Gastrocnemius medialis (tissue), 4 donors: ENCODE data around the gene LHX2. TPM values are rescaled to one million over a fixed set of nuclear protein-coding genes. Genes with fewer than 3 reads are reported as not detected.

Experiments used
- ATAC-seq, 2 donors: fragments of 150-250 bp; one replicate each; pipeline ENCODE4 v1.9.1; 2016
- DNase-seq, 2 donors: peaks; one replicate each; pipeline ENCODE4 v3.0.0-alpha.2; 2019
- H3K27ac ChIP-seq, 4 donors: fragments of 200-600 bp; sonication (generic); 1 replicate in 1 of 4; 2 replicates in 3 of 4; pipeline ENCODE4 v1.5.1; 2016 to 2018; ENCODE audit warnings: mild to moderate bottlenecking in 2 of 4, moderate library complexity in 1 of 4
- H3K27me3 ChIP-seq, 3 donors: fragments of 200-600 bp; sonication (generic) in 2 of 3; 1 replicate in 1 of 3; 2 replicates in 2 of 3; pipeline versions ENCODE4 v1.5.1 to v1.6.0; 2016 to 2019; ENCODE audit warnings: mild to moderate bottlenecking in 1 of 3, moderate library complexity in 1 of 3
- H3K36me3 ChIP-seq, 2 donors: fragments of 200-600 bp; sonication (generic) in 1 of 2; one replicate each; pipeline ENCODE4 v1.5.1; 2017 to 2018
- H3K4me1 ChIP-seq, 2 donors: fragments of 200-600 bp; sonication (generic) in 1 of 2; one replicate each; pipeline ENCODE4 v1.5.1; 2016 to 2017; ENCODE audit warnings: mild to moderate bottlenecking in 2 of 2
- H3K4me3 ChIP-seq, 4 donors: fragments of 200-600 bp; sonication (generic) in 3 of 4; 1 replicate in 1 of 4; 2 replicates in 3 of 4; pipeline ENCODE4 v1.5.1; 2016 to 2019; ENCODE audit warnings: mild to moderate bottlenecking in 2 of 4
- H3K9me3 ChIP-seq, 3 donors: fragments of 200-600 bp; sonication (generic) in 2 of 3; 1 replicate in 1 of 3; 2 replicates in 2 of 3; pipeline ENCODE4 v1.5.1; 2016 to 2019
- POLR2A ChIP-seq, 2 donors: fragments of 450-650 bp; IDR thresholded peaks; one replicate each; pipeline ENCODE4 v1.6.1; 2017; ENCODE audit warnings: antibody characterized with exemption in 2 of 2, mild to moderate bottlenecking in 2 of 2, moderate library complexity in 2 of 2
- in situ Hi-C, 4 donors: fragments of 200-750 bp; cut with MboI; loops; one replicate each; pipeline versions ENCODE4 v1.15.0 to v1.8.0; 2017; ENCODE audit warnings: low sequenced_read_pairs in 4 of 4
- intact Hi-C: fragments of 100-400 bp; cut with DNase I; formaldehyde crosslinking; loops from one replicate; pipeline ENCODE4 v1.15.1; 2023; ENCODE audit warnings: low total_unique reads
- total RNA-seq, 4 donors: library from RNA; depleted of rRNA; stranded (reverse); fragments of >200 nt; gene quantifications; one replicate each; pipeline versions ENCODE4 v1.1.0 to v1.2.3, GENCODE V29; 2016
- TF ChIP-seq, protein P1 (sequence below), 5 experiments: fragments of 450-650 bp in 3 of 5; fragments of 200-600 bp in 2 of 5; sonication (generic) in 2 of 5; IDR thresholded peaks in 4 of 5; conservative IDR thresholded peaks in 1 of 5; 1 replicate in 4 of 5; 2 replicates in 1 of 5; pipeline ENCODE4 v1.5.1; 2016 to 2019; ENCODE audit warnings: antibody characterized with exemption in 5 of 5, mild to moderate bottlenecking in 3 of 5, moderate library complexity in 3 of 5

The LHX2 gene
- total RNA-seq, 4 donors from 2014 or later, result not detected

DNA sequence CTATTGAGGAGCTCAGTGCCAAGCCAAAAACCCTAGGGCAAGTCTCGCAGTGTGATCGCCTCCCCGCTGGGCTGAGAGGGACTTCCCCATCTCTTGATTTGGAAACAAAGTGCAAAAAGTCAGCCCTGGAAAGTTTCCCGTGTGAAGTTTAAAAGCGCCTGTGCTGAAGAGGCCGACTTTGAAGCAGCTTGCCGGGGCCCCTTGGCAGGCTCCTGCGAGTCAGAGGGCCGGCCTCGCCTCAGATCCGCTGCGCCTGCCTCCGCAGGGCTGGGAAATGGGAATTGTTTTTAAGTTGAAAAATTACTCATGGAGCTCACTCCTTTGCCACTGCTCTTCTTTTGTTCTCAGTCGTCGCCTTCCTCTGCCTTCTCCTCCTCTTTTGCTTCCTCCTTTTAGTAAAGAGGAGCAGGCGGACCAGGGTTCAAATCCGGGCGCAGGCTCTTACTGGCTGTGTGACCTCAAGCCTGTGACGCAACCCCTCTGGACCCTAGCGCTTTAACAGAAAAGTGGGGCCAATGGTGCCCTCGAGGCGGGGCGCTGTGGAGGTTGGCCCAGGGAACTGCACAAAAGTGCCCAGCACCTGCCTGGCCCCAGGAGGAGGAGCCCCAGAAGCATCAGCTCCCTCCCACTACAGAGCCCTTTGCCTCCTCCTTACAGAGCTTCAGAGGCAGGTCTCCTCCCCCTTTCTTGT, 14.7 kb upstream of the LHX2 start:
- Histone ChIP-seq H3K27me3 (peaks cover 59 to 71% (median 70%) of the 10 kb centered on the region in 3 donors), H3K9me3 (no peaks in the 10 kb centered on the region), H3K27ac (no peak overlapping the region), H3K36me3 (no peaks in the 10 kb centered on the region), H3K4me3 (no peak overlapping the region), H3K4me1 (peaks cover 0 to 4% of the 10 kb centered on the region in 2 donors)
- ATAC-seq (no peak), DNase-seq (no peak)
- intact Hi-C loops, result no loop called here
- TF ChIP-seq, protein P1, sequence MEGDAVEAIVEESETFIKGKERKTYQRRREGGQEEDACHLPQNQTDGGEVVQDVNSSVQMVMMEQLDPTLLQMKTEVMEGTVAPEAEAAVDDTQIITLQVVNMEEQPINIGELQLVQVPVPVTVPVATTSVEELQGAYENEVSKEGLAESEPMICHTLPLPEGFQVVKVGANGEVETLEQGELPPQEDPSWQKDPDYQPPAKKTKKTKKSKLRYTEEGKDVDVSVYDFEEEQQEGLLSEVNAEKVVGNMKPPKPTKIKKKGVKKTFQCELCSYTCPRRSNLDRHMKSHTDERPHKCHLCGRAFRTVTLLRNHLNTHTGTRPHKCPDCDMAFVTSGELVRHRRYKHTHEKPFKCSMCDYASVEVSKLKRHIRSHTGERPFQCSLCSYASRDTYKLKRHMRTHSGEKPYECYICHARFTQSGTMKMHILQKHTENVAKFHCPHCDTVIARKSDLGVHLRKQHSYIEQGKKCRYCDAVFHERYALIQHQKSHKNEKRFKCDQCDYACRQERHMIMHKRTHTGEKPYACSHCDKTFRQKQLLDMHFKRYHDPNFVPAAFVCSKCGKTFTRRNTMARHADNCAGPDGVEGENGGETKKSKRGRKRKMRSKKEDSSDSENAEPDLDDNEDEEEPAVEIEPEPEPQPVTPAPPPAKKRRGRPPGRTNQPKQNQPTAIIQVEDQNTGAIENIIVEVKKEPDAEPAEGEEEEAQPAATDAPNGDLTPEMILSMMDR (IDR thresholded peaks at IDR 0.05 in 4 of 5, conservative IDR thresholded peaks at IDR 0.05 in 1 of 5), result no peak
- TF ChIP-seq POLR2A (IDR thresholded peaks at IDR 0.05), result no peak
- in situ Hi-C loops, result no loop called here

DNA sequence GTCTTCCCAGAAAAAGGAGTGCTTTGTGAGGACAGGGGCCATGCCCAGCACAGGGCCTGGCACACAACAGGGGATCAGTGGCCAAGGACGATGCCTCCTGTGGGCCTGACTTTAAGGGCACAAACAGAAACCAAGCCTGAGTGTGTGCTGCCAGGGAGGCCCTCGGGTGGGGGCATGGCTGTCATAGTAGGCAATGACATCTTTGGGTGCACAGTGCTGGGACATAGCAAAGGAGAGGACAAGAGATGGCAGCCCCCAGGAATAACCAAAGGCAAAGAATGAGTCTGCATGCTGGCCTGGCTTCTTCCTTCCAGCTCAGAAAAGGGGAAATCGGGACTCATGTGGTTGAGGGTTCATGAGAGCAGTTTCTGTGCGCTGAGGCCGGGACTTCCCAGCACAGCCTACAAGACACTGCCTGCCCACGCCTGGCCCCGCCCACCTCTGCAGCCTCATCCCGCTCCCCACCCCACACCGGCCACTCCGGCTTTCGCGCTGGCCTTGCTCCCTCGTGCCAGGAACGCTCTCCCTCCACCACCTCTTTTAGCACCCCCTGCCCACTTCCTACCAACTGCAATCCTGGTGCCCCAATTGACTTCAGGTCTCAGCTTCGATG, 13.8 kb upstream of the LHX2 start:
- no peaks in the 10 kb centered on the region for H3K9me3 ChIP-seq
- ATAC-seq, result no peak
- peaks cover 68 to 79% (median 79%) of the 10 kb centered on the region in 3 donors for H3K27me3 ChIP-seq
- intact Hi-C loops, result no loop called here
- peaks cover 0 to 4% of the 10 kb centered on the region in 2 donors for H3K4me1 ChIP-seq
- H3K4me3 ChIP-seq, result no peak overlapping the region
- H3K27ac ChIP-seq, result no peak overlapping the region
- peak in 1 of 2 donors; percentile 24 for DNase-seq
- in situ Hi-C loops, result no loop called here
- TF ChIP-seq, protein P1 (IDR thresholded peaks at IDR 0.05 in 4 of 5, conservative IDR thresholded peaks at IDR 0.05 in 1 of 5), result no peak
- no peak for TF ChIP-seq POLR2A (IDR thresholded peaks at IDR 0.05)
- no peaks in the 10 kb centered on the region for H3K36me3 ChIP-seq

DNA sequence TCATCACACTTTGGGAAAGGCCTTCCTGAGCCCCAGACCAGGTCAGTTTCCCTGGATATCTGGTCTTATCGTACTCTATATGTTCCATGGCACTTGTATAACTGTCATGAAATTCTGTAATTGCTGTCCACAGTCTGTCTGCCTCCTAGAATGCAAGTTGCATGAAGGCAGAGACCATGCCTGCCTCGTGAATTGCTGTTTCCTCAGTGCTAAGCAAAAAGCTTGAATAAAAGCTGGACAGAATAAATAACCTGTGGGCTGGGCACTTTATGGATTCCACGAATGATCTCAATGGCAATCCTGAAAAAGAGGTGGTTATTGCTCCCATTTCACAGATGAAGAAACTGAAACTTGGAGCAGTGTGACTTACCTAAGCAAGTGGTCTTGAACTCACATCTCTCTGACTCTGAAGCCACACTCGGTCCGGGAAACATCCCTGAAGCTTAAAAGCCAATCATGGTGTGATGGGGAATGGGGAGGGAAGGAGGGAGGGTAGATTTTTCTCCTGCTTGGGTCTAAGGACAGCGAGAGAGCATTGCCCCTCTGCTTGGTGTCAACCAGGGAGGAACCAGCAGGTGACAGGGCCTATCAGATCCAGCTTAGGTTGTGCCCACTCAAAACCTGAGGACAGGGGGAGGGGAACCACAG, 13.2 kb upstream of the LHX2 start:
- no peak for ATAC-seq
- Histone ChIP-seq H3K9me3 (no peaks in the 10 kb centered on the region), H3K4me3 (no peak overlapping the region), H3K27ac (no peak overlapping the region), H3K27me3 (peaks cover 74 to 86% (median 85%) of the 10 kb centered on the region in 3 donors), H3K4me1 (peaks cover 0 to 4% of the 10 kb centered on the region in 2 donors), H3K36me3 (no peaks in the 10 kb centered on the region)
- DNase-seq, result no peak
- in situ Hi-C loops, result no loop called here
- TF ChIP-seq POLR2A (IDR thresholded peaks at IDR 0.05), result no peak
- TF ChIP-seq, protein P1 (IDR thresholded peaks at IDR 0.05 in 4 of 5, conservative IDR thresholded peaks at IDR 0.05 in 1 of 5), result no peak
- intact Hi-C loops, result no loop called here

DNA sequence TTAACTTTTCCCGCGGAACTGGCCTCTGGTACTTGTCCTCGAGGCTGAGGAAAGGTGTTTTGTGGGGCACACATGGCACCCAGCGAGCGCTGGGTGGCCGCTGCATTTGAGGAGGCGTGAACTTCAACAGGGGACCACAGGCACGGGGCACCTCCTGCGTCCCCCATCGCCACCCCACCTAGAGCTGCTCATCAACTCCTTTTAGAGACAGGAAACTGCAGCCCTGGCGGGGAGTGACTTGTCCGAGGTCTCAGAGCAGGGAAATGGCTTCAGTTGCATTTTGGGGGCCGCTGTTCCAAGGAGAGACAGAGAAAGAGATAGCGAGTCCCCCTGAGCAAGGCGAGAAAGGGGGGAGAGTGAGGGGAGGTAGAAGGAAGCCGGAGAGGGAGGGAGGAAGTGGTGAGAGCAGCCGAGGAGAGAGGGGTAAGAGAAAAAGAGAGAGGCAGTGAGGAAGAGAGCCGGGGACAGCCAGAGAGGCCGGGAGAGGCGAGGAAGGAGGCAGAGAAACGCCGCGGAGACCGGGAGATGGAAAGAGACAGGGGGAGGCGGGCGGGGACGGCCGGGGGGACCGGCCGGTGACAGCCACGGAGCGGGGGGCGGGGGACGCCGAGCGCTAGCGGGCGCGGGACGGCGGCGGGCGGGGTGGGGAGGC, 12.5 kb upstream of the LHX2 start:
- Histone ChIP-seq H3K27me3 (peaks cover 81 to 90% (median 85%) of the 10 kb centered on the region in 3 donors), H3K4me1 (peaks cover 0 to 4% of the 10 kb centered on the region in 2 donors), H3K4me3 (peak overlapping the region; percentile 35 to 52 (median 43)), H3K9me3 (no peaks in the 10 kb centered on the region), H3K36me3 (no peaks in the 10 kb centered on the region), H3K27ac (no peak overlapping the region)
- DNase-seq (no peak), ATAC-seq (no peak)
- intact Hi-C loops, result no loop called here
- in situ Hi-C loops, result no loop called here
- TF ChIP-seq, protein P1 (IDR thresholded peaks at IDR 0.05 in 4 of 5, conservative IDR thresholded peaks at IDR 0.05 in 1 of 5), result no peak
- no peak for TF ChIP-seq POLR2A (IDR thresholded peaks at IDR 0.05)
